HepG2 (cell line): ENCODE measurements around the gene FXR2. TPM values are rescaled to one million over a fixed set of nuclear protein-coding genes. Genes with fewer than 3 reads are reported as not detected.

ENCODE experiments used
- AKNA ChIP-seq: sonication (generic); formaldehyde crosslinking; IDR thresholded peaks from 2 replicates; pipeline ENCODE4 v1.4.0; 2020; ENCODE audit warnings: missing genetic modification reagents, borderline replicate concordance
- ARNT ChIP-seq: fragments of 450-650 bp; IDR thresholded peaks from 2 replicates; pipeline ENCODE4 v1.6.1; 2017
- GPBP1L1 ChIP-seq: sonication (generic); formaldehyde crosslinking; IDR thresholded peaks from 2 replicates; pipeline ENCODE4 v1.5.0; 2020; ENCODE audit warnings: mild to moderate bottlenecking, missing genetic modification reagents
- MEIS1 ChIP-seq: sonication (generic); formaldehyde crosslinking; IDR thresholded peaks from 2 replicates; pipeline ENCODE4 v1.9.0; 2021; ENCODE audit warnings: mild to moderate bottlenecking, missing genetic modification reagents, moderate library complexity, borderline replicate concordance
- NFIB ChIP-seq: sonication (generic); formaldehyde crosslinking; IDR thresholded peaks from 2 replicates; pipeline ENCODE4 v1.9.0; 2021; ENCODE audit warnings: missing genetic modification reagents, mild to moderate bottlenecking, borderline replicate concordance
- NFIC ChIP-seq: IDR thresholded peaks from 2 replicates; pipeline ENCODE4 v1.6.1; 2012; ENCODE audit warnings: mild to moderate bottlenecking, low read length, inconsistent platforms
- USF2 ChIP-seq, 2 experiments: sonication (generic) in 1 of 2; formaldehyde crosslinking in 1 of 2; IDR thresholded peaks; 2 replicates each; pipeline versions ENCODE4 v1.5.1 to v1.6.1; 2011 to 2020; ENCODE audit warnings: borderline replicate concordance in 1 of 2, low read depth in 1 of 2, low read length in 1 of 2, mild to moderate bottlenecking in 1 of 2, missing genetic modification reagents in 1 of 2, moderate library complexity in 1 of 2
- ZNF121 ChIP-seq: sonication (generic); formaldehyde crosslinking; IDR thresholded peaks from 2 replicates; pipeline ENCODE4 v1.5.0; 2020; ENCODE audit warnings: mild to moderate bottlenecking, missing genetic modification reagents
- ZNF607 ChIP-seq: sonication (generic); formaldehyde crosslinking; IDR thresholded peaks from 2 replicates; pipeline ENCODE4 v1.5.1; 2020; ENCODE audit warnings: missing genetic modification reagents, mild to moderate bottlenecking, borderline replicate concordance
- ZNF766 ChIP-seq: sonication (generic); formaldehyde crosslinking; IDR thresholded peaks from 2 replicates; pipeline ENCODE4 v1.5.0; 2020; ENCODE audit warnings: missing genetic modification reagents, borderline replicate concordance
- ZNF784 ChIP-seq: sonication (generic); formaldehyde crosslinking; IDR thresholded peaks from 2 replicates; pipeline ENCODE4 v1.5.1; 2020; ENCODE audit warnings: missing genetic modification reagents, mild to moderate bottlenecking, borderline replicate concordance
- polyA plus RNA-seq, 8 experiments: library from polyadenylated mRNA; depleted of rRNA in 3 of 8; stranded (reverse) in 7 of 8; unstranded in 1 of 8; fragments of >200 nt; fragmentation: Illumina TruSeq in 4 of 8; extraction: Trizol in 4 of 8; gene quantifications; 2 replicates each; pipeline versions ENCODE4 v1.2.1 to v1.2.3, GENCODE V29; 2011 to 2016; ENCODE audit warnings: low read depth in 4 of 8, missing spikeins in 1 of 8, mixed read lengths in 1 of 8; ENCODE audit not compliant: insufficient read depth in 1 of 8
- total RNA-seq, 5 experiments: library from RNA; depleted of rRNA; stranded (reverse); fragments of >200 nt; fragmentation: Illumina TruSeq; extraction: Trizol; gene quantifications; 2 replicates each; pipeline ENCODE4 v1.2.3, GENCODE V29; 2016; ENCODE audit warnings: low read depth in 1 of 5
- TF ChIP-seq, protein P1 (sequence below): sonication (generic); formaldehyde crosslinking; IDR thresholded peaks from 2 replicates; pipeline ENCODE4 v1.4.0; 2020; ENCODE audit warnings: mild to moderate bottlenecking, missing genetic modification reagents

Gene FXR2
- total and polyA plus RNA-seq, 2 of the 13 experiments (the other 11 are each of a cell fraction or from before 2014, with no cell fraction given): 20.9 to 24.4 TPM

- TF ChIP-seq, protein P1, sequence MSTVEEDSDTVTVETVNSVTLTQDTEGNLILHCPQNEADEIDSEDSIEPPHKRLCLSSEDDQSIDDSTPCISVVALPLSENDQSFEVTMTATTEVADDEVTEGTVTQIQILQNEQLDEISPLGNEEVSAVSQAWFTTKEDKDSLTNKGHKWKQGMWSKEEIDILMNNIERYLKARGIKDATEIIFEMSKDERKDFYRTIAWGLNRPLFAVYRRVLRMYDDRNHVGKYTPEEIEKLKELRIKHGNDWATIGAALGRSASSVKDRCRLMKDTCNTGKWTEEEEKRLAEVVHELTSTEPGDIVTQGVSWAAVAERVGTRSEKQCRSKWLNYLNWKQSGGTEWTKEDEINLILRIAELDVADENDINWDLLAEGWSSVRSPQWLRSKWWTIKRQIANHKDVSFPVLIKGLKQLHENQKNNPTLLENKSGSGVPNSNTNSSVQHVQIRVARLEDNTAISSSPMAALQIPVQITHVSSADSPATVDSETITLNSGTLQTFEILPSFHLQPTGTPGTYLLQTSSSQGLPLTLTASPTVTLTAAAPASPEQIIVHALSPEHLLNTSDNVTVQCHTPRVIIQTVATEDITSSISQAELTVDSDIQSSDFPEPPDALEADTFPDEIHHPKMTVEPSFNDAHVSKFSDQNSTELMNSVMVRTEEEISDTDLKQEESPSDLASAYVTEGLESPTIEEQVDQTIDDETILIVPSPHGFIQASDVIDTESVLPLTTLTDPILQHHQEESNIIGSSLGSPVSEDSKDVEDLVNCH: no peak
- TF ChIP-seq ZNF607 (CRISPR knock-in tag) (peak; percentile 45; the same call in 1 of the 2 replicates), MEIS1 (CRISPR knock-in tag) (no peak), ZNF784 (CRISPR knock-in tag) (peak; percentile 12; the same call in 1 of the 2 replicates), ZNF766 (CRISPR knock-in tag) (0 out of 2 replicates have a peak, but pooled peaks have one; percentile 51), USF2 (IDR thresholded peaks at IDR 0.05; ENCODE audit: low read depth, low read length) (no peak), USF2 (CRISPR knock-in tag; IDR thresholded peaks at IDR 0.05; ENCODE audit: borderline replicate concordance) (no peak), AKNA (CRISPR knock-in tag) (no peak), NFIB (CRISPR knock-in tag) (no peak), ZNF121 (CRISPR knock-in tag) (no peak), ARNT (no peak), NFIC (no peak), GPBP1L1 (no peak)
These were observed 12.8 kb upstream of the FXR2 start, which contains the start of gene SAT2 (continued) for GRCh38 chr17:7627250-7628121.
